Neural cell (in vitro differentiated cells): Measurements from ENCODE around the gene THAP4. TPM values are rescaled to one million over a fixed set of nuclear protein-coding genes. Genes with fewer than 3 reads are reported as not detected.
A peak's percentile ranks its signal among the peaks of the same experiment; 100 is the strongest.

Source experiments
- H2AFZ ChIP-seq: fragments of 200-600, 300-800 bp; sonication (generic), shearing (Covaris generic); 2 replicates; pipeline ENCODE4 v1.6.0; 2014; ENCODE audit warnings: low read depth, mild to moderate bottlenecking, antibody characterized with exemption, low read length, moderate library complexity
- H3F3A ChIP-seq: fragments of 200-600 bp; shearing (Covaris generic); 2 replicates; pipeline ENCODE4 v1.6.1; 2016; ENCODE audit warnings: mild to moderate bottlenecking, moderate library complexity, mixed read lengths, antibody characterized with exemption, low read length; ENCODE audit not compliant: insufficient read depth, poor library complexity, severe bottlenecking
- H3K27ac ChIP-seq: fragments of 200-600, 300-800 bp; sonication (generic), shearing (Covaris generic); 2 replicates; pipeline ENCODE4 v1.5.1; 2014; ENCODE audit warnings: mild to moderate bottlenecking, low read length, moderate library complexity
- H3K27me3 ChIP-seq: fragments of 300-800, 200-600 bp; sonication (generic), shearing (Covaris generic); 2 replicates; pipeline ENCODE4 v1.6.0; 2014; ENCODE audit warnings: mild to moderate bottlenecking, low read depth, low read length, moderate library complexity; ENCODE audit not compliant: insufficient read depth
- H3K36me3 ChIP-seq: fragments of 300-800, 200-600 bp; sonication (generic), shearing (Covaris generic); 2 replicates; pipeline ENCODE4 v1.5.1; 2014; ENCODE audit warnings: mild to moderate bottlenecking, antibody characterized with exemption, low read length, moderate library complexity; ENCODE audit not compliant: insufficient read depth
- H3K4me2 ChIP-seq: fragments of 300-800, 200-600 bp; sonication (generic), shearing (Covaris generic); 2 replicates; pipeline ENCODE4 v1.6.0; 2014; ENCODE audit warnings: mild to moderate bottlenecking, low read length
- H3K4me3 ChIP-seq: fragments of 300-800, 200-600 bp; sonication (generic), shearing (Covaris generic); 2 replicates; pipeline ENCODE4 v1.5.1; 2014; ENCODE audit warnings: mild to moderate bottlenecking, low read length, moderate library complexity
- H3K79me2 ChIP-seq: fragments of 200-600 bp; shearing (Covaris generic); replicated peaks from 2 replicates; pipeline ENCODE4 v1.6.0; 2014; ENCODE audit warnings: mild to moderate bottlenecking, low read length, moderate library complexity; ENCODE audit not compliant: insufficient read depth
- H3K9ac ChIP-seq: fragments of 300-800, 200-600 bp; sonication (generic), shearing (Covaris generic); 2 replicates; pipeline ENCODE4 v1.6.1; 2016; ENCODE audit warnings: mild to moderate bottlenecking, low read length, mixed read lengths
- H3K9me2 ChIP-seq: fragments of 200-600 bp; shearing (Covaris generic); 2 replicates; pipeline ENCODE4 v1.6.1; 2016; ENCODE audit warnings: mild to moderate bottlenecking, low read length, mixed read lengths; ENCODE audit not compliant: insufficient read depth
- H3K9me3 ChIP-seq: fragments of 200-600, 300-800 bp; sonication (generic), shearing (Covaris generic); 2 replicates; pipeline ENCODE4 v1.6.1; 2016; ENCODE audit warnings: mild to moderate bottlenecking, mixed run types, low read length, moderate library complexity, mixed read lengths
- H4K20me1 ChIP-seq: fragments of 200-600 bp; shearing (Covaris generic); 2 replicates; pipeline ENCODE4 v1.6.1; 2016; ENCODE audit warnings: mild to moderate bottlenecking, mixed run types; ENCODE audit not compliant: insufficient read depth
- EP300 ChIP-seq: fragments of 450-650 bp; conservative IDR thresholded peaks from 2 replicates; pipeline ENCODE4 v1.6.1; 2014; ENCODE audit warnings: antibody characterized with exemption, mild to moderate bottlenecking, moderate library complexity; ENCODE audit not compliant: poor library complexity, severe bottlenecking
- EZH2 ChIP-seq: fragments of 200-600, 300-800 bp; shearing (Covaris generic), sonication (generic); IDR thresholded peaks from 2 replicates; pipeline ENCODE4 v1.6.1; 2014; ENCODE audit warnings: antibody characterized with exemption, low read length, borderline replicate concordance, mild to moderate bottlenecking; ENCODE audit not compliant: insufficient read depth, poor library complexity, severe bottlenecking
- MXI1 ChIP-seq: fragments of 450-650 bp; conservative IDR thresholded peaks from 2 replicates; pipeline ENCODE4 v1.6.1; 2014; ENCODE audit warnings: antibody characterized with exemption, mild to moderate bottlenecking; ENCODE audit not compliant: poor library complexity, severe bottlenecking
- POLR2AphosphoS5 ChIP-seq: IDR thresholded peaks from 2 replicates; pipeline ENCODE4 v1.6.1; 2012
- RAD21 ChIP-seq: fragments of 450-650 bp; conservative IDR thresholded peaks from 2 replicates; pipeline ENCODE4 v1.6.1; 2014; ENCODE audit warnings: antibody characterized with exemption, mild to moderate bottlenecking, moderate library complexity
- REST ChIP-seq: IDR thresholded peaks from 2 replicates; pipeline ENCODE4 v1.6.1; 2012; ENCODE audit warnings: borderline replicate concordance
- SMC3 ChIP-seq: fragments of 450-650 bp; conservative IDR thresholded peaks from 2 replicates; pipeline ENCODE4 v1.6.1; 2014; ENCODE audit warnings: antibody characterized with exemption, mild to moderate bottlenecking, moderate library complexity; ENCODE audit not compliant: poor library complexity
- TAF1 ChIP-seq: IDR thresholded peaks from 2 replicates; pipeline ENCODE4 v1.6.1; 2012; ENCODE audit warnings: low read depth
- polyA plus RNA-seq: library from polyadenylated mRNA; depleted of rRNA; stranded (reverse); fragments of >200 nt; gene quantifications from 2 replicates; pipeline ENCODE4 v1.2.3, GENCODE V29; 2014
- TF ChIP-seq, protein P1 (sequence below): fragments of 450-650 bp; IDR thresholded peaks from 2 replicates; pipeline ENCODE4 v1.5.1; 2014; ENCODE audit warnings: antibody characterized with exemption, mild to moderate bottlenecking, moderate library complexity; ENCODE audit not compliant: poor library complexity, severe bottlenecking

The THAP4 gene
- polyA plus RNA-seq, 1 donor from 2014 or later = 30.8 TPM

GRCh38 chr2:241678784-241679540 lies 42.0 kb upstream of the THAP4 start:
- Histone ChIP-seq H3K4me3 (no peak overlapping the region), H3K4me2 (no peak overlapping the region), H3K36me3 (no peaks in the 10 kb centered on the region), H3F3A (no peaks in the 10 kb centered on the region), H3K9me2 (no peaks in the 10 kb centered on the region), H4K20me1 (no peaks in the 10 kb centered on the region), H3K9ac (no peak overlapping the region), H3K79me2 (no peaks in the 10 kb centered on the region), H3K9me3 (no peaks in the 10 kb centered on the region), H2AFZ (no peak overlapping the region), H3K27me3 (no peaks in the 10 kb centered on the region), H3K27ac (no peak overlapping the region)
- TF ChIP-seq EP300 = no peak
- TF ChIP-seq POLR2AphosphoS5 = peak; percentile 7

- H3K9me2 ChIP-seq = no peaks in the 10 kb centered on the region
- H3K4me3 ChIP-seq = no peak overlapping the region
- H3K27ac ChIP-seq = no peak overlapping the region
- no peaks in the 10 kb centered on the region for H3K36me3 ChIP-seq
- H2AFZ ChIP-seq = no peak overlapping the region
- no peaks in the 10 kb centered on the region for H3K79me2 ChIP-seq
- no peak overlapping the region for H3K9ac ChIP-seq
- no peak for TF ChIP-seq REST
- TF ChIP-seq EZH2 = no peak
- no peak for TF ChIP-seq TAF1
- no peak for TF ChIP-seq POLR2AphosphoS5
- no peak for TF ChIP-seq SMC3
- TF ChIP-seq EP300 = no peak
- no peak for TF ChIP-seq MXI1
- TF ChIP-seq RAD21 = no peak
- TF ChIP-seq, protein P1, sequence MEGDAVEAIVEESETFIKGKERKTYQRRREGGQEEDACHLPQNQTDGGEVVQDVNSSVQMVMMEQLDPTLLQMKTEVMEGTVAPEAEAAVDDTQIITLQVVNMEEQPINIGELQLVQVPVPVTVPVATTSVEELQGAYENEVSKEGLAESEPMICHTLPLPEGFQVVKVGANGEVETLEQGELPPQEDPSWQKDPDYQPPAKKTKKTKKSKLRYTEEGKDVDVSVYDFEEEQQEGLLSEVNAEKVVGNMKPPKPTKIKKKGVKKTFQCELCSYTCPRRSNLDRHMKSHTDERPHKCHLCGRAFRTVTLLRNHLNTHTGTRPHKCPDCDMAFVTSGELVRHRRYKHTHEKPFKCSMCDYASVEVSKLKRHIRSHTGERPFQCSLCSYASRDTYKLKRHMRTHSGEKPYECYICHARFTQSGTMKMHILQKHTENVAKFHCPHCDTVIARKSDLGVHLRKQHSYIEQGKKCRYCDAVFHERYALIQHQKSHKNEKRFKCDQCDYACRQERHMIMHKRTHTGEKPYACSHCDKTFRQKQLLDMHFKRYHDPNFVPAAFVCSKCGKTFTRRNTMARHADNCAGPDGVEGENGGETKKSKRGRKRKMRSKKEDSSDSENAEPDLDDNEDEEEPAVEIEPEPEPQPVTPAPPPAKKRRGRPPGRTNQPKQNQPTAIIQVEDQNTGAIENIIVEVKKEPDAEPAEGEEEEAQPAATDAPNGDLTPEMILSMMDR = no peak
- H3K9me3 ChIP-seq = no peaks in the 10 kb centered on the region
- no peaks in the 10 kb centered on the region for H4K20me1 ChIP-seq
- H3K27me3 ChIP-seq = no peaks in the 10 kb centered on the region
- H3K4me2 ChIP-seq = no peak overlapping the region
- H3F3A ChIP-seq = no peaks in the 10 kb centered on the region
Observed at GRCh38 chr2:241678307-241678706, 41.3 kb upstream of the THAP4 start.
